Vagina (tissue), 2 donors: ENCODE measurements around the gene MACROD2. TPM values are rescaled to one million over a fixed set of nuclear protein-coding genes. Genes with fewer than 3 reads are reported as not detected.

ENCODE experiments used
- DNase-seq, 2 donors: peaks; one replicate each; pipeline ENCODE4 v3.0.0-alpha.2; 2017; ENCODE audit errors: extremely low spot score in 2 of 2
- H3K27ac ChIP-seq: fragments of 200-600 bp; sonication (generic); one replicate; pipeline ENCODE4 v1.5.1; 2019
- H3K27me3 ChIP-seq: fragments of 200-600 bp; sonication (generic); one replicate; pipeline ENCODE4 v1.5.1; 2019
- H3K36me3 ChIP-seq, 2 donors: fragments of 200-600 bp; sonication (generic); one replicate each; pipeline ENCODE4 v1.5.1; 2017 to 2019
- H3K4me1 ChIP-seq: fragments of 200-600 bp; sonication (generic); one replicate; pipeline ENCODE4 v1.5.1; 2019
- H3K4me3 ChIP-seq, 2 donors: fragments of 200-600 bp; sonication (generic); 1 replicate in 1 of 2; 2 replicates in 1 of 2; pipeline ENCODE4 v1.5.1; 2016 to 2019
- H3K9me3 ChIP-seq: fragments of 200-600 bp; sonication (generic); one replicate; pipeline ENCODE4 v1.5.1; 2019
- POLR2A ChIP-seq, 2 donors: fragments of 450-650 bp; IDR thresholded peaks; one replicate each; pipeline ENCODE4 v1.6.1; 2017; ENCODE audit warnings: antibody characterized with exemption in 2 of 2, mild to moderate bottlenecking in 2 of 2, moderate library complexity in 2 of 2
- POLR2AphosphoS5 ChIP-seq, 2 donors: sonication (generic); formaldehyde crosslinking; IDR thresholded peaks; one replicate each; pipeline ENCODE4 v1.9.0; 2017; ENCODE audit warnings: antibody characterized with exemption in 2 of 2, mild to moderate bottlenecking in 2 of 2, low read depth in 1 of 2; ENCODE audit not compliant: insufficient read depth in 1 of 2
- intact Hi-C: fragments of 100-400 bp; cut with DNase I; formaldehyde crosslinking; loops from one replicate; pipeline ENCODE4 v1.15.1; 2023
- total RNA-seq: library from RNA; depleted of rRNA; stranded (reverse); fragments of >200 nt; gene quantifications from one replicate; pipeline ENCODE4 v1.2.3, GENCODE V29; 2016
- TF ChIP-seq, protein P1 (sequence below), 3 experiments: fragments of 450-650 bp in 2 of 3; fragments of 200-600 bp in 1 of 3; sonication (generic) in 1 of 3; IDR thresholded peaks; one replicate each; pipeline ENCODE4 v1.5.1; 2017 to 2019; ENCODE audit warnings: antibody characterized with exemption in 3 of 3, mild to moderate bottlenecking in 2 of 3, moderate library complexity in 2 of 3

The MACROD2 gene
- total RNA-seq, 1 donor from 2014 or later, result 12.5 TPM

- intact Hi-C loops, result no loop called here
- Histone ChIP-seq H3K9me3 (no peaks in the 10 kb centered on the region), H3K36me3 (no peaks in the 10 kb centered on the region), H3K4me1 (no peaks in the 10 kb centered on the region), H3K27me3 (no peaks in the 10 kb centered on the region), H3K27ac (no peak overlapping the region), H3K4me3 (no peak overlapping the region)
- DNase-seq, result no peak
- TF ChIP-seq, protein P1, sequence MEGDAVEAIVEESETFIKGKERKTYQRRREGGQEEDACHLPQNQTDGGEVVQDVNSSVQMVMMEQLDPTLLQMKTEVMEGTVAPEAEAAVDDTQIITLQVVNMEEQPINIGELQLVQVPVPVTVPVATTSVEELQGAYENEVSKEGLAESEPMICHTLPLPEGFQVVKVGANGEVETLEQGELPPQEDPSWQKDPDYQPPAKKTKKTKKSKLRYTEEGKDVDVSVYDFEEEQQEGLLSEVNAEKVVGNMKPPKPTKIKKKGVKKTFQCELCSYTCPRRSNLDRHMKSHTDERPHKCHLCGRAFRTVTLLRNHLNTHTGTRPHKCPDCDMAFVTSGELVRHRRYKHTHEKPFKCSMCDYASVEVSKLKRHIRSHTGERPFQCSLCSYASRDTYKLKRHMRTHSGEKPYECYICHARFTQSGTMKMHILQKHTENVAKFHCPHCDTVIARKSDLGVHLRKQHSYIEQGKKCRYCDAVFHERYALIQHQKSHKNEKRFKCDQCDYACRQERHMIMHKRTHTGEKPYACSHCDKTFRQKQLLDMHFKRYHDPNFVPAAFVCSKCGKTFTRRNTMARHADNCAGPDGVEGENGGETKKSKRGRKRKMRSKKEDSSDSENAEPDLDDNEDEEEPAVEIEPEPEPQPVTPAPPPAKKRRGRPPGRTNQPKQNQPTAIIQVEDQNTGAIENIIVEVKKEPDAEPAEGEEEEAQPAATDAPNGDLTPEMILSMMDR (IDR thresholded peaks at IDR 0.05), result no peak
- no peak for TF ChIP-seq POLR2AphosphoS5 (IDR thresholded peaks at IDR 0.05; ENCODE audit: insufficient read depth in 1 of 2, low read depth in 1 of 2)
- no peak for TF ChIP-seq POLR2A (IDR thresholded peaks at IDR 0.05)
These were observed 1183.3 kb downstream of the MACROD2 start for GRCh38 chr20:15178581-15178980.

DNA sequence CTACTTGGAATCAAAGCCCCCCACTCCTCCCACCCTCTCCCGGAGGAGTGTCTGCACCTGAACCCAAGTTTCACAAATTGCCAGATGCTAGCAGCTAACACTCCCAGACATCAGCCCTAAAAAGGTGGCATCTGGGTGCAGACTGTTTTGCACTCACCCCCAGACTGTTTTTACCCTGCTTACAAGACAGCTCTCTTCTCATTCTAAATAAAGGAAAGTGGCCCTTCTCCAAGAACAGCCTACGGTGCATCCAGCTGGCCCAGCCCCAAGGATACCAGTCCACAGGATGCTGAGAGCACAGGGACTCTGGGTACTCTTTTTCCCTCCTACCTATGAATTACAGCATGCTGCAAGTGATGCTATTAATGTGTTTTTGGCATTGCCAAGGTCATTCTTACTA is 1184.1 kb downstream of the MACROD2 start:
- no peaks in the 10 kb centered on the region for H3K4me1 ChIP-seq
- no peaks in the 10 kb centered on the region for H3K27me3 ChIP-seq
- no peak for DNase-seq
- no peaks in the 10 kb centered on the region for H3K9me3 ChIP-seq
- no peak overlapping the region for H3K27ac ChIP-seq
- TF ChIP-seq, protein P1 (IDR thresholded peaks at IDR 0.05), result no peak
- TF ChIP-seq POLR2A (IDR thresholded peaks at IDR 0.05) (no peak), POLR2AphosphoS5 (IDR thresholded peaks at IDR 0.05; ENCODE audit: insufficient read depth in 1 of 2, low read depth in 1 of 2) (no peak)
- no peaks in the 10 kb centered on the region for H3K36me3 ChIP-seq
- H3K4me3 ChIP-seq, result no peak overlapping the region
- intact Hi-C loops, result no loop called here

GRCh38 chr20:15179781-15180180 is 1184.5 kb downstream of the MACROD2 start:
- intact Hi-C loops, result no loop called here
- no peak overlapping the region for H3K4me3 ChIP-seq
- no peak overlapping the region for H3K27ac ChIP-seq

DNA sequence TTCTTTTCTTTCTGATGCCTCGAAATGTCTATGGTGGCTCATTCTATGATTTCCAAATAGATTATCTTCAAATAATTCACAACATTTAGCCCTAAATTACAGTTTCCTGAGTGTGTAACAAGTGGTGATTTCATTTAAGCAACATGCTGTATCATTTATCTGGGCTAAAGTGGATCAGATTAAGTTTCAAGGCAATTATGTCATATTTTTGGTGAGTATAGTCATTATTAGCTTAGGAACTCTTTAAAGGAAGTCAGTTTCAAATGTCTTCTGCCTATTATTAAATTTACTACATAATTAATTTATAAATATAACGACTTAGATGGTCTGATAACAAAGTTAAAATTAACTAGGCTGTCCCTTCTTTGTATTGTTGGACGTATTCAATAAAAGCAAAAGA is 1190.0 kb downstream of the MACROD2 start:
- H3K27me3 ChIP-seq, result no peaks in the 10 kb centered on the region
- no peaks in the 10 kb centered on the region for H3K36me3 ChIP-seq
- no peaks in the 10 kb centered on the region for H3K9me3 ChIP-seq
- no peak for DNase-seq
- no peaks in the 10 kb centered on the region for H3K4me1 ChIP-seq
- intact Hi-C loops, result no loop called here
- no peak for TF ChIP-seq POLR2AphosphoS5 (IDR thresholded peaks at IDR 0.05; ENCODE audit: insufficient read depth in 1 of 2, low read depth in 1 of 2)
- TF ChIP-seq, protein P1 (IDR thresholded peaks at IDR 0.05), result no peak
- TF ChIP-seq POLR2A (IDR thresholded peaks at IDR 0.05), result no peak
- H3K27ac ChIP-seq, result no peak overlapping the region
- no peak overlapping the region for H3K4me3 ChIP-seq

More at GRCh38 chr20:15179781-15180180, 1184.5 kb downstream of the MACROD2 start:
- DNase-seq, result no peak
- Histone ChIP-seq H3K4me1 (no peaks in the 10 kb centered on the region), H3K36me3 (no peaks in the 10 kb centered on the region), H3K27me3 (no peaks in the 10 kb centered on the region), H3K9me3 (no peaks in the 10 kb centered on the region)
- no peak for TF ChIP-seq POLR2A (IDR thresholded peaks at IDR 0.05)
- no peak for TF ChIP-seq POLR2AphosphoS5 (IDR thresholded peaks at IDR 0.05; ENCODE audit: insufficient read depth in 1 of 2, low read depth in 1 of 2)
- TF ChIP-seq, protein P1 (IDR thresholded peaks at IDR 0.05), result no peak

DNA sequence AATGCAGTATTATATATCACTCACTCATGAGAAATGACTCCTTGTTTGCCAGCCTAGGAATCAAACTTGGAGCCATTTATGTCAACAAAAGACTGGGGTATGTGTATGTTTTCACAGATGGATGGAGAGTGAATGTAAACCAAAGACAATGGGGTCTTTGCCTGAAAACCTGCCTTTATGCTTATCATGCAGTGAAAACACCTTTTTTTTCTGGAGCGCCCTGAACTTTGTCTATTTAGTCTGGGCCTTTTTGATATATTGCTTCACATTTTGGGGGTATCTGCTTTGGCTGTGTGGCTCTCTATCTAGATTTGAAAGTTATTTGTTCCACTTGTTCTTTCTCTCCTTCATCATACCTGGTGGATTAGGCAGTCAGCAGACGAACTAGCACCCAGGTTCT is 1190.6 kb downstream of the MACROD2 start:
- Histone ChIP-seq H3K4me3 (no peak overlapping the region), H3K27me3 (no peaks in the 10 kb centered on the region), H3K9me3 (no peaks in the 10 kb centered on the region), H3K27ac (no peak overlapping the region), H3K4me1 (no peaks in the 10 kb centered on the region), H3K36me3 (no peaks in the 10 kb centered on the region)
- intact Hi-C loops, result no loop called here
- TF ChIP-seq, protein P1 (IDR thresholded peaks at IDR 0.05), result no peak
- no peak for DNase-seq
